Suprapubic skin (tissue), 4 donors: ENCODE results near the gene LMLN. TPM values are rescaled to one million over a fixed set of nuclear protein-coding genes. Genes with fewer than 3 reads are reported as not detected.

ENCODE experiments used
- DNase-seq, 2 donors: peaks; one replicate each; pipeline ENCODE4 v3.0.0-alpha.2; 2019; ENCODE audit warnings: low spot score in 2 of 2
- H3K27ac ChIP-seq: fragments of 200-600 bp; sonication (generic); one replicate; pipeline ENCODE4 v1.5.1; 2019
- H3K27me3 ChIP-seq: fragments of 200-600 bp; sonication (generic); one replicate; pipeline ENCODE4 v1.5.1; 2019
- H3K36me3 ChIP-seq: fragments of 200-600 bp; sonication (generic); one replicate; pipeline ENCODE4 v1.5.1; 2019
- H3K4me1 ChIP-seq: fragments of 200-600 bp; sonication (generic); one replicate; pipeline ENCODE4 v1.5.1; 2019
- H3K4me3 ChIP-seq: fragments of 200-600 bp; sonication (generic); one replicate; pipeline ENCODE4 v1.5.1; 2019; ENCODE audit warnings: mild to moderate bottlenecking
- H3K9me3 ChIP-seq: fragments of 200-600 bp; sonication (generic); one replicate; pipeline ENCODE4 v1.5.1; 2019
- EP300 ChIP-seq: sonication (generic); formaldehyde crosslinking; IDR thresholded peaks from one replicate; pipeline ENCODE4 v1.6.1; 2017; ENCODE audit warnings: antibody characterized with exemption
- POLR2A ChIP-seq, 2 donors: fragments of 450-650 bp; IDR thresholded peaks; one replicate each; pipeline ENCODE4 v1.6.1; 2017; ENCODE audit warnings: antibody characterized with exemption in 2 of 2, mild to moderate bottlenecking in 2 of 2, moderate library complexity in 2 of 2
- POLR2AphosphoS5 ChIP-seq, 3 donors: sonication (generic); formaldehyde crosslinking; IDR thresholded peaks; one replicate each; pipeline ENCODE4 v1.6.1; 2017; ENCODE audit warnings: antibody characterized with exemption in 3 of 3
- WGBS: methylation state at CpG from one replicate; pipeline ENCODE4 v1.1.5; 2018; 5-methylcytosine and 5-hydroxymethylcytosine counted together
- total RNA-seq, 4 donors: library from RNA; depleted of rRNA; stranded (reverse); fragments of >200 nt; gene quantifications; one replicate each; pipeline ENCODE4 v1.1.0, GENCODE V29; 2016
- TF ChIP-seq, protein P1 (sequence below), 2 donors: fragments of 200-600 bp in 1 of 2; fragments of 450-650 bp in 1 of 2; sonication (generic) in 1 of 2; IDR thresholded peaks; one replicate each; pipeline ENCODE4 v1.5.1; 2016 to 2019; ENCODE audit warnings: antibody characterized with exemption in 2 of 2, mild to moderate bottlenecking in 1 of 2, moderate library complexity in 1 of 2

LMLN gene
- total RNA-seq, 4 donors from 2014 or later: 3.4 to 8.2 (median 5.5) TPM

DNA sequence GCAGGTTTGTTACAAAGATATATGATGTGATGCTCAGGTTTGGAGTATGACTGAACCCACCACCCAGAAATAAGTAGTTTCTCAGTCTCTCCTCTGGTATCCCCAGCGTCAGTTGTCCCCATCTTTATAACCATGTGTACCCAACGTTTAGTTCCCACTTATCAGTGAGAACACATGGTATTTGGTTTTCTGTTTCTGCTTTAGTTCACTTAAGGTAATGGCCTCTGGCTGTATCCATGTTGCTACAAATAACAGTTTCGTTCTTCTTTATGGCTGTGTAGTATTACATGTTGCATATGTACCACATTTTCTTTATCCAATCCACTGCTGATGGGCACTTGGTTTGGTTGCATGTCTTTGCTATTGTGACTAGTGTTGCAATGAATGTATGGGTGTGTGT is 132.3 kb downstream of the LMLN start:
- TF ChIP-seq, protein P1, sequence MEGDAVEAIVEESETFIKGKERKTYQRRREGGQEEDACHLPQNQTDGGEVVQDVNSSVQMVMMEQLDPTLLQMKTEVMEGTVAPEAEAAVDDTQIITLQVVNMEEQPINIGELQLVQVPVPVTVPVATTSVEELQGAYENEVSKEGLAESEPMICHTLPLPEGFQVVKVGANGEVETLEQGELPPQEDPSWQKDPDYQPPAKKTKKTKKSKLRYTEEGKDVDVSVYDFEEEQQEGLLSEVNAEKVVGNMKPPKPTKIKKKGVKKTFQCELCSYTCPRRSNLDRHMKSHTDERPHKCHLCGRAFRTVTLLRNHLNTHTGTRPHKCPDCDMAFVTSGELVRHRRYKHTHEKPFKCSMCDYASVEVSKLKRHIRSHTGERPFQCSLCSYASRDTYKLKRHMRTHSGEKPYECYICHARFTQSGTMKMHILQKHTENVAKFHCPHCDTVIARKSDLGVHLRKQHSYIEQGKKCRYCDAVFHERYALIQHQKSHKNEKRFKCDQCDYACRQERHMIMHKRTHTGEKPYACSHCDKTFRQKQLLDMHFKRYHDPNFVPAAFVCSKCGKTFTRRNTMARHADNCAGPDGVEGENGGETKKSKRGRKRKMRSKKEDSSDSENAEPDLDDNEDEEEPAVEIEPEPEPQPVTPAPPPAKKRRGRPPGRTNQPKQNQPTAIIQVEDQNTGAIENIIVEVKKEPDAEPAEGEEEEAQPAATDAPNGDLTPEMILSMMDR (IDR thresholded peaks at IDR 0.05): no peak
- TF ChIP-seq POLR2A (IDR thresholded peaks at IDR 0.05): no peak
- TF ChIP-seq POLR2AphosphoS5 (IDR thresholded peaks at IDR 0.05): no peak
- no peak for TF ChIP-seq EP300
- peaks cover 83% of the 10 kb centered on the region for H3K27me3 ChIP-seq
- 59% methylated on average over 3 of the region's 3 CpGs for WGBS
- DNase-seq: no peak
- H3K4me1 ChIP-seq: no peaks in the 10 kb centered on the region
- no peak overlapping the region for H3K4me3 ChIP-seq
- no peaks in the 10 kb centered on the region for H3K9me3 ChIP-seq
- no peak overlapping the region for H3K27ac ChIP-seq
- H3K36me3 ChIP-seq: no peaks in the 10 kb centered on the region

DNA sequence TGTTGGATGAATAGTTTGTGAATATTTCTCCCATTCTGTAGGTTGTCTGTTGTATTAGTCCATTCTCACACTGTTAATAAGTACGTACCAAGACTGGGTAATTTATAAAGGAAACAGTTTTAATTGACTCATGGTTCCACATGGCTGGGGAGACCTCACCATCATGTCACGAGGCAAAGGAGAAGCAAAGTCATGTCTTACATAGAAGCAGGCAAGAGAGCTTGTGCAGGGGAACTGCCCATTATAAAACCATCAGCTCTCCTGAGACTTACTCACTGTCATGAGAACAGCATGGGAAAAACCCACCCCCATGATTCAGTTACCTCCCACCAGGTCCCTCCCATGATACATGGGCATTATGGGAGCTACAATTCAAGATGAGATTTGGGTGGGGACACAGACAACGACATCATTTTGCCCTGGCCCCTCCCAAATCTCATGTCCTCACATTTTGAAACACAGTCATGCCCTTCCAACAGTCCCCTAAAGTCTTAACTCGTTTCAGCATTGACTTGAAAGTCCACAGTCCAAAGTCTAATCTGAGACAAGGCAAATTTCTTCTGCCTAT is 133.2 kb downstream of the LMLN start:
- no peak overlapping the region for H3K4me3 ChIP-seq
- no peak overlapping the region for H3K27ac ChIP-seq
- H3K4me1 ChIP-seq: no peaks in the 10 kb centered on the region
- H3K27me3 ChIP-seq: peaks cover 74% of the 10 kb centered on the region
- H3K9me3 ChIP-seq: no peaks in the 10 kb centered on the region
- DNase-seq: no peak
- no peaks in the 10 kb centered on the region for H3K36me3 ChIP-seq
- TF ChIP-seq, protein P1 (IDR thresholded peaks at IDR 0.05): no peak
- TF ChIP-seq POLR2AphosphoS5 (IDR thresholded peaks at IDR 0.05) (no peak), POLR2A (IDR thresholded peaks at IDR 0.05) (no peak), EP300 (no peak)
- WGBS: 65% methylated on average over 4 of the region's 4 CpGs

Other genes with a start within 250 kb of the LMLN start
- gene RUBCN, start 223.3 kb upstream of the LMLN start, total RNA-seq: 10 to 100 TPM; 41.8 to 70.2 (median 48.4) TPM
- gene FYTTD1, start 210.3 kb upstream of the LMLN start, total RNA-seq: 10 to 100 TPM; 46.6 to 53.3 (median 49.9) TPM
- 10 to 100 TPM; 19.2 to 69.3 (median 28.3) TPM for gene LRCH3, start 169.0 kb upstream of the LMLN start, total RNA-seq
- gene RPL35A, start 10.0 kb upstream of the LMLN start, total RNA-seq: 100 to 1,000 TPM; 564 to 915 (median 773) TPM